WTC11 (cell line): ENCODE data around the gene FNDC3B. TPM values are rescaled to one million over a fixed set of nuclear protein-coding genes. Genes with fewer than 3 reads are reported as not detected.
A peak's percentile ranks its signal among the peaks of the same experiment; 100 is the strongest.

Experiments
- ATAC-seq: fragments of 200-7000 bp; cut with Tn5 transposase; 2 replicates; pipeline ENCODE4 v1.10.0; 2021; ENCODE audit warnings: mild to moderate bottlenecking, moderate library complexity
- CTCF ChIA-PET: fragments of 300-600 bp; sonication (Branson Sonifier 250); formaldehyde crosslinking; loops from one replicate; lab custom pipeline; 2021; ENCODE audit warnings: antibody characterized with exemption; lab: Charles Lee
- POLR2A ChIA-PET: fragments of 350-600 bp; sonication (Branson Sonifier 250); formaldehyde crosslinking; loops from one replicate; lab custom pipeline; 2021; ENCODE audit warnings: antibody characterized with exemption; lab: Charles Lee
- DNase-seq: peaks from one replicate; pipeline ENCODE4 v3.0.0; 2021; ENCODE audit warnings: low spot score
- H3K27ac Mint-ChIP-seq: 2 replicates; pipeline ENCODE4 v1.8.0; 2021; ENCODE audit warnings: mixed read lengths
- H3K27me3 Mint-ChIP-seq: 2 replicates; pipeline ENCODE4 v1.8.0; 2021; ENCODE audit warnings: low read depth, mild to moderate bottlenecking, moderate library complexity, mixed read lengths
- H3K36me3 Mint-ChIP-seq: 2 replicates; pipeline ENCODE4 v1.8.0; 2021; ENCODE audit warnings: mixed read lengths
- H3K4me1 Mint-ChIP-seq: 2 replicates; pipeline ENCODE4 v1.8.0; 2022; ENCODE audit warnings: mixed read lengths
- H3K4me3 Mint-ChIP-seq: 2 replicates; pipeline ENCODE4 v1.8.0; 2021; ENCODE audit warnings: mild to moderate bottlenecking, moderate library complexity, mixed read lengths
- H3K9me3 Mint-ChIP-seq: 2 replicates; pipeline ENCODE4 v1.8.0; 2021; ENCODE audit warnings: mixed read lengths
- ATF2 ChIP-seq: sonication (generic); formaldehyde crosslinking; IDR thresholded peaks from 2 replicates; pipeline ENCODE4 v1.8.1; 2022; ENCODE audit warnings: low read depth, missing genetic modification reagents, borderline replicate concordance
- ATF6 ChIP-seq: sonication (generic); formaldehyde crosslinking; IDR thresholded peaks from 2 replicates; pipeline ENCODE4 v1.8.1; 2023; ENCODE audit warnings: mild to moderate bottlenecking, missing genetic modification reagents
- CBFB ChIP-seq: sonication (generic); formaldehyde crosslinking; IDR thresholded peaks from 2 replicates; pipeline ENCODE4 v1.8.1; 2022; ENCODE audit warnings: mild to moderate bottlenecking, low read depth, missing genetic modification reagents
- CDX4 ChIP-seq: fragments of 250-450 bp; sonication (Bioruptor Pico); IDR thresholded peaks from 2 replicates; pipeline ENCODE4 v1.9.0; 2021; ENCODE audit warnings: moderate library complexity, mild to moderate bottlenecking, inconsistent platforms, borderline replicate concordance
- CTCF ChIP-seq: fragments of 200-600 bp; IDR thresholded peaks from 2 replicates; pipeline ENCODE4 v1.8.0; 2022; ENCODE audit warnings: antibody characterized with exemption
- ELF4 ChIP-seq: sonication (generic); formaldehyde crosslinking; IDR thresholded peaks from 2 replicates; pipeline ENCODE4 v1.8.1; 2022; ENCODE audit warnings: low read depth, mild to moderate bottlenecking, moderate library complexity, missing genetic modification reagents
- EMX1 ChIP-seq: fragments of 250-450 bp; sonication (Bioruptor Pico); IDR thresholded peaks from 2 replicates; pipeline ENCODE4 v1.8.0; 2021; ENCODE audit warnings: mild to moderate bottlenecking
- ETV6 ChIP-seq: sonication (generic); formaldehyde crosslinking; IDR thresholded peaks from 2 replicates; pipeline ENCODE4 v1.8.1; 2022; ENCODE audit warnings: mild to moderate bottlenecking, missing genetic modification reagents
- FOXP4 ChIP-seq: sonication (generic); formaldehyde crosslinking; IDR thresholded peaks from 2 replicates; pipeline ENCODE4 v1.8.0; 2022; ENCODE audit warnings: mild to moderate bottlenecking, missing genetic modification reagents
- JUN ChIP-seq: sonication (generic); formaldehyde crosslinking; IDR thresholded peaks from 2 replicates; pipeline ENCODE4 v1.8.0; 2023; ENCODE audit warnings: mild to moderate bottlenecking, missing genetic modification reagents
- MXD4 ChIP-seq: fragments of 250-450 bp; sonication (Bioruptor Pico); IDR thresholded peaks from 2 replicates; pipeline ENCODE4 v1.8.0; 2021; ENCODE audit warnings: mild to moderate bottlenecking, moderate library complexity, borderline replicate concordance
- MYBL2 ChIP-seq: sonication (generic); formaldehyde crosslinking; IDR thresholded peaks from 2 replicates; pipeline ENCODE4 v1.8.1; 2023; ENCODE audit warnings: mild to moderate bottlenecking, moderate library complexity, missing genetic modification reagents
- NFYB ChIP-seq: sonication (generic); formaldehyde crosslinking; conservative IDR thresholded peaks from 2 replicates; pipeline ENCODE4 v1.8.0; 2022; ENCODE audit warnings: low read depth, missing genetic modification reagents
- NR3C1 ChIP-seq: sonication (generic); formaldehyde crosslinking; conservative IDR thresholded peaks from 2 replicates; pipeline ENCODE4 v1.8.1; 2023; ENCODE audit warnings: low read depth, mild to moderate bottlenecking, missing genetic modification reagents
- PREB ChIP-seq: sonication (generic); formaldehyde crosslinking; IDR thresholded peaks from 2 replicates; pipeline ENCODE4 v1.8.1; 2022; ENCODE audit warnings: mild to moderate bottlenecking, missing genetic modification reagents, moderate library complexity, borderline replicate concordance
- PRRX2 ChIP-seq: fragments of 250-450 bp; sonication (Bioruptor Pico); IDR thresholded peaks from 2 replicates; pipeline ENCODE4 v1.8.0; 2021; ENCODE audit warnings: mild to moderate bottlenecking
- RELA ChIP-seq: sonication (generic); formaldehyde crosslinking; IDR thresholded peaks from 2 replicates; pipeline ENCODE4 v1.8.1; 2022; ENCODE audit warnings: missing genetic modification reagents, mild to moderate bottlenecking, borderline replicate concordance
- SMAD4 ChIP-seq: sonication (generic); formaldehyde crosslinking; IDR thresholded peaks from 2 replicates; pipeline ENCODE4 v1.8.0; 2022; ENCODE audit warnings: mild to moderate bottlenecking, missing genetic modification reagents
- ZNF232 ChIP-seq: sonication (generic); formaldehyde crosslinking; IDR thresholded peaks from 2 replicates; pipeline ENCODE4 v1.8.0; 2022; ENCODE audit warnings: mild to moderate bottlenecking, missing genetic modification reagents
- ZNF416 ChIP-seq: fragments of 250-450 bp; sonication (Bioruptor Pico); IDR thresholded peaks from 2 replicates; pipeline ENCODE4 v1.9.0; 2021; ENCODE audit warnings: mild to moderate bottlenecking, inconsistent platforms
- ZNF425 ChIP-seq: fragments of 250-450 bp; sonication (Bioruptor Pico); conservative IDR thresholded peaks from 2 replicates; pipeline ENCODE4 v1.9.0; 2021; ENCODE audit warnings: mild to moderate bottlenecking
- ZNF512 ChIP-seq: sonication (generic); formaldehyde crosslinking; IDR thresholded peaks from 2 replicates; pipeline ENCODE4 v1.8.1; 2022; ENCODE audit warnings: missing genetic modification reagents, borderline replicate concordance
- total RNA-seq: library from RNA; stranded (reverse); gene quantifications from 3 replicates; pipeline ENCODE4 v1.2.3, GENCODE V29; 2021

Gene FNDC3B
- total RNA-seq, 1 experiment from 2014 or later = 42.8 TPM

GRCh38 chr3:172009803-172010202 is 29.6 kb upstream of the FNDC3B start:
- peak overlapping the region; percentile 15; the same call in 1 of the 2 replicates for H3K27ac Mint-ChIP-seq
- ChIA-PET POLR2A (no interaction called here), CTCF (no interaction called here)
- peak; percentile 83 for ATAC-seq
- no peak for TF ChIP-seq ATF6
- no peak for TF ChIP-seq MYBL2 (CRISPR knock-in tag)
- no peak for TF ChIP-seq ELF4 (CRISPR knock-in tag)
- no peak for TF ChIP-seq CDX4 (CRISPR knock-in tag)
- TF ChIP-seq JUN (CRISPR knock-in tag) = no peak
- TF ChIP-seq PRRX2 (CRISPR knock-in tag) = no peak
- TF ChIP-seq SMAD4 (CRISPR knock-in tag) = no peak
- TF ChIP-seq CTCF = no peak
- TF ChIP-seq NR3C1 (CRISPR knock-in tag) = no peak
- TF ChIP-seq MXD4 (CRISPR knock-in tag) = no peak
- no peak for TF ChIP-seq ETV6
- no peak for TF ChIP-seq ZNF425 (CRISPR knock-in tag)
- no peak for TF ChIP-seq CBFB (CRISPR knock-in tag)
- TF ChIP-seq ZNF232 (CRISPR knock-in tag) = no peak
- no peak for TF ChIP-seq FOXP4 (CRISPR knock-in tag)
- H3K4me3 Mint-ChIP-seq = no peak overlapping the region
- no peaks in the 10 kb centered on the region for H3K36me3 Mint-ChIP-seq
- H3K27me3 Mint-ChIP-seq = no peaks in the 10 kb centered on the region
- no peak for DNase-seq
- peaks cover 13% of the 10 kb centered on the region for H3K4me1 Mint-ChIP-seq
- no peaks in the 10 kb centered on the region for H3K9me3 Mint-ChIP-seq

GRCh38 chr3:172012775-172013174 is 26.6 kb upstream of the FNDC3B start:
- no peaks in the 10 kb centered on the region for H3K36me3 Mint-ChIP-seq
- H3K4me3 Mint-ChIP-seq = no peak overlapping the region
- TF ChIP-seq ZNF512 (CRISPR knock-in tag) (no peak), NFYB (CRISPR knock-in tag) (no peak), MXD4 (CRISPR knock-in tag) (no peak), SMAD4 (CRISPR knock-in tag) (no peak), RELA (CRISPR knock-in tag) (no peak), ZNF416 (CRISPR knock-in tag) (no peak), PREB (no peak), ATF2 (CRISPR knock-in tag) (no peak), MYBL2 (CRISPR knock-in tag) (no peak), PRRX2 (CRISPR knock-in tag) (no peak), NR3C1 (CRISPR knock-in tag) (no peak), EMX1 (CRISPR knock-in tag) (no peak)

More at GRCh38 chr3:172012775-172013174, 26.6 kb upstream of the FNDC3B start:
- ATAC-seq (no peak), DNase-seq (no peak)
- no peaks in the 10 kb centered on the region for H3K27me3 Mint-ChIP-seq
- ChIA-PET POLR2A (no interaction called here), CTCF (no interaction called here)
- peaks cover under 1% of the 10 kb centered on the region for H3K9me3 Mint-ChIP-seq
- no peak overlapping the region for H3K27ac Mint-ChIP-seq
- peaks cover 13% of the 10 kb centered on the region for H3K4me1 Mint-ChIP-seq
